ENCODE results near the gene RFESD.
A peak's percentile ranks its signal among the peaks of the same experiment; 100 is the strongest.

The RFESD gene

DNA sequence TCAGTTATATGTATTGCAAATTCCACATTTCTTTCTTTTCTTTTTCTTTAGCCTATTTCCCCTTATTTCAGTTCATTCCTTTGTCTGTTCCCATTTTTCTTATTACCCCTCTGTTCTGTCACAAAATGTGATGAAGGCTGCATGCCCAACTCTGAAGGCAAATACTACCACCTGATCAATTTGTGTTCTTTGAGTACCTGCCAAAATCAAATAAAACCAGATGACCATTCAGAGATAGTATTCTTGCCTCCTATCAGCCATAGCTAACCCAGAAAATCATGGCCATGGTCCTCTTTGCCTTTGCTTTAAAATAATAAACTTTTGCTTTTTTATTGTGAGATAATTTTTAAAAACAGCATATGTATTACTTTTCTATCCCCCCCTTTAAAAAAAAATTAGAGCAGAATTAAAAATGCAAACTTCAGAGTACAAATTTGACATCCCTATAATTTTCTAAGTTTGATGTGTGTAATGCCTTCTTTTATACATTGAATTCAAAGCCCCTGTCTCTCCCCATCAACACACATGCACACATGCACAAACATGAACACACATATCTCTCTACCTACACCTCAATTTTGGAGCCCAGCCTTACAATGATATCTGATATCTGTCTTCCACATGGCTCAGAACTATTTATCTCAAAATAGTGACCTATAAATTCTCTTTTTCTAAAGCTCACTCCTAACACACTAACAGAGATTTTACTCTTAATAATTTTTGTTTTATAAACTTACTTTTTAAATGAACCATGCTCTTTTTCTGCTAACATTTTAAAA, 3.5 kb downstream of the RFESD start:
- no peak overlapping the region for H3K4me3 ChIP-seq (ENCODE audit: low read length)
- no peak for DNase-seq (ENCODE audit: low read depth)
- TF ChIP-seq, protein P1, sequence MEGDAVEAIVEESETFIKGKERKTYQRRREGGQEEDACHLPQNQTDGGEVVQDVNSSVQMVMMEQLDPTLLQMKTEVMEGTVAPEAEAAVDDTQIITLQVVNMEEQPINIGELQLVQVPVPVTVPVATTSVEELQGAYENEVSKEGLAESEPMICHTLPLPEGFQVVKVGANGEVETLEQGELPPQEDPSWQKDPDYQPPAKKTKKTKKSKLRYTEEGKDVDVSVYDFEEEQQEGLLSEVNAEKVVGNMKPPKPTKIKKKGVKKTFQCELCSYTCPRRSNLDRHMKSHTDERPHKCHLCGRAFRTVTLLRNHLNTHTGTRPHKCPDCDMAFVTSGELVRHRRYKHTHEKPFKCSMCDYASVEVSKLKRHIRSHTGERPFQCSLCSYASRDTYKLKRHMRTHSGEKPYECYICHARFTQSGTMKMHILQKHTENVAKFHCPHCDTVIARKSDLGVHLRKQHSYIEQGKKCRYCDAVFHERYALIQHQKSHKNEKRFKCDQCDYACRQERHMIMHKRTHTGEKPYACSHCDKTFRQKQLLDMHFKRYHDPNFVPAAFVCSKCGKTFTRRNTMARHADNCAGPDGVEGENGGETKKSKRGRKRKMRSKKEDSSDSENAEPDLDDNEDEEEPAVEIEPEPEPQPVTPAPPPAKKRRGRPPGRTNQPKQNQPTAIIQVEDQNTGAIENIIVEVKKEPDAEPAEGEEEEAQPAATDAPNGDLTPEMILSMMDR (conservative IDR thresholded peaks at IDR 0.05; ENCODE audit: low read depth, low read length): no peak

DNA sequence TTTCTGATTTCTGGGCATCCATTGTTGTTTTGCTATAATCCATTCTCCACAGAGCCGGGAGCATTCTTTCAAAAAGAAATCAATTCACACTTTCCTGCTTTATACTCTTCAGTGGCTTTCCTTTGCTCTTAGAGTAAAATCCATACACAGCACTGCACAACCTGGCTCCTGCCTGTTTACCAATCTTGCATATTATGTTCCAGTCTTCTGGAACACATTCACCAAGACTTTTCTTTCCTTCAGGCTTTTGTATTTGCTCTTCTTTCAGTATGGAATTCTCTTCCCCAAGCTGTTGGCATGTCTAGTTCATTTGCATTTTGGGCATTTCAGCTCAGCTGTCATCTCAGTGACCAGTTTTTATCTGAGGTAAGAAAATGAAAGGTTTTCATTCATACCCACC, 6.3 kb downstream of the RFESD start:
- DNase-seq (ENCODE audit: low read depth): no peak
- TF ChIP-seq, protein P1 (conservative IDR thresholded peaks at IDR 0.05; ENCODE audit: low read depth, low read length): no peak
- no peak overlapping the region for H3K4me3 ChIP-seq (ENCODE audit: low read length)

DNA sequence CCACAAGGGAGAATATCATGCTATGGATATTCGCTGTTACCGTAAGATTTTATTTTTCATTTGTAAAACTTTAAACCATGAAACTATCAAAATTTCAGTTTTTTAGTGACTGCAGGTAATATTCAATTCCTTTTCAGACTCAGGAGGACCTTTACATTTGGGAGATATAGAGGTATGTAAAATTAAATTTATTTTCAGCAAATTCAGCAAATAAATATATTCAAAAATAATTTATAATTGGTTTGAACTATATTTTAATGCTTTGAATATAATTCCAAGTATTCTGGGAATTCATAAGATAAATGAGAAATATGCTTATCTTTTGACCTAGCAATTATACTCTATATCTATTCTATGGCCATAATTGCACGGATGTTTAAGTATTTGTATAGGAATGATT, 7.6 kb downstream of the RFESD start:
- H3K4me3 ChIP-seq (ENCODE audit: low read length): no peak overlapping the region
- DNase-seq (ENCODE audit: low read depth): no peak
- TF ChIP-seq, protein P1 (conservative IDR thresholded peaks at IDR 0.05; ENCODE audit: low read depth, low read length): no peak

DNA sequence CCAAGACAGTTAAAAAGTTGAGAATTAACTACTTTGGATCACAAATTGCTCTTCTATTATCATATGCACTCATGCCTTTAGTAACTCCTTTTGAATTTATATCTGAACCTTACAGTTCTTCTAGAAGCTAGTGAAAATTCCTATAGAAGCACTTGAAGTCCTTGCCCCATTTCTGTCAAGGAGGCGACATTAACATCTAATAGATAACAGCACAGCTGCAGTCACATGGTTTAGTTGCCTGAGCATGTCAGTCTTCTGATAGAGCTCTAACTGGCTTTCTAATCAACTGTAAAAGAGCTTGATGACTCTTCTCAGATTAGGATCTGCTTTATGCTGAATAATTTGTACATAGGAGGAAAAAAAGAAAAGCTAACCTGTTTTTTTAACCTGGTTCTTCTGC, 9.0 kb downstream of the RFESD start:
- no peak overlapping the region for H3K4me3 ChIP-seq (ENCODE audit: low read length)
- TF ChIP-seq, protein P1 (conservative IDR thresholded peaks at IDR 0.05; ENCODE audit: low read depth, low read length): no peak
- no peak for DNase-seq (ENCODE audit: low read depth)

DNA sequence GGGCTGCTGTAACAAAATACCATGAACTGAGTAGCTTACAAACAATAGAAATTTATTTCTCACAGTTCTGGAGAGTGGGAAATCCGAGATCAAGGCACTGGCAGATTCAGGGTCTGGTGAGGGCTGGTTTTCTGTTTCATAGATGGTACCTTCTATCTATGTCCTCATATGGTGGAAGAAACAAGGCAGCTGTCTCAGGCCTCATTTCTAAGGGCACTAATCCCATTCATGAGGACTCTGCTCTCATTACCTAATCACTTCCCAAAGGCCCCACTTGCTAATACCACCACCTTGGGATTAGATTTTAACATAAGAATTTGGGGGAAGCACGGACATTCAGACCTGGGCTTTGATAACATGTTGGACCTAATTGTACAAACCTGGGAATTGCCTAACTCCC, 13.5 kb downstream of the RFESD start:
- TF ChIP-seq, protein P1 (conservative IDR thresholded peaks at IDR 0.05; ENCODE audit: low read depth, low read length): no peak
- H3K4me3 ChIP-seq (ENCODE audit: low read length): no peak overlapping the region
- no peak for DNase-seq (ENCODE audit: low read depth)

DNA sequence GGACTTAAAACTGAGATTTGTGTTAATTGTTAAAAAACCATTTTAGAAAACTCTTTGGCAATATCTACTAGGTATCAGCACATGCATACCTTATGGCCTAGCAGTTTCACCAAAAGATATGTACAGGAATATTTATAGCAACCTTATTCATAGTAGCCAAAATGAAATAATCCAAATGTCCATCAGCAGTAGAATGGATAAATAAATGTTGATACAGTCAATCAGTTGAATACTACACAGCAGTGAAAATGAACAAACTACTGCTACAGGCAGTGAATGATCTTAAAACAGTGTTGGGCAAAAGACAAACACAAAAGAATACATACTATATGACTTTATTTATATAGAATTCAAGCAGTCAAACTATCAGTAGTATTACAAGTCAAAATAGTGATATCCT, 16.4 kb downstream of the RFESD start:
- TF ChIP-seq, protein P1 (conservative IDR thresholded peaks at IDR 0.05; ENCODE audit: low read depth, low read length): no peak
- no peak overlapping the region for H3K4me3 ChIP-seq (ENCODE audit: low read length)
- no peak for DNase-seq (ENCODE audit: low read depth)

DNA sequence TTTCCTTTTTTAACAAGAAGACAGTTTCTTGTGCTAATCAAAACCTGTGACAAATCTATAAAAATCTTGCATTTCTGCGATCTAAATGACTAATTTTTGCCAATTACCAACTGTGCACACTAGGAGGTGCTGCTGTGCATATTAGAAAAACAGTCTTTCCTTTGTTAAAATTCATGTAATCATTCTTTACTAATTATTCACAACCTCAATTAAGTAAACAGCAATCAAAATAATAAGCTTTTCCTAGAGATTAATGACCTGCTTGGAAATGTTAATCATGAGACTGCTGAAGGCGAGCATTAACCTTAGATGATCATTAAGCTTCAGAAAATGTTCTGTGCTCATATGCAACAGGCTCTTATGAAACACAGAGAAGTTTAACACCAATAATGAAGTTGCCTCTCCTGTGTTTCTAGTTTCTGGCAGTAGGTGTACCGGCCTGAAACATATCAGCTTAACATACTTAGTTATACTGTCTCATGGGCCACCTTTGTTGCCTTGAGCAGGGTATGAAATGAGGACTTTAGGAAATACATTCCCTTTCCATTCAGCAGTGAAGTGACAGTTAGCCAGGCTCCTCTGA, 17.7 kb downstream of the RFESD start:
- H3K4me3 ChIP-seq (ENCODE audit: low read length): no peak overlapping the region
- TF ChIP-seq, protein P1 (conservative IDR thresholded peaks at IDR 0.05; ENCODE audit: low read depth, low read length): peak; percentile 77
- DNase-seq (ENCODE audit: low read depth): no peak
